SK-N-SH treated with all-trans-retinoic acid at 6 μM for 48 hours (cell line): ENCODE results near the gene CES3.

Experiments used
- ATAC-seq: fragments of 200-7000 bp; cut with Tn5 transposase; 3 replicates; pipeline ENCODE4 v1.9.1; 2020; ENCODE audit warnings: mild to moderate bottlenecking, moderate library complexity
- ARNTL ChIP-seq: fragments of 450-650 bp; formaldehyde crosslinking; IDR thresholded peaks from 2 replicates; pipeline ENCODE4 v1.5.0; 2020; ENCODE audit warnings: low read depth, mild to moderate bottlenecking, moderate library complexity, borderline replicate concordance
- BACH2 ChIP-seq: fragments of 250-450 bp; sonication (Bioruptor Pico); IDR thresholded peaks from 2 replicates; pipeline ENCODE4 v1.9.0; 2021; ENCODE audit warnings: mild to moderate bottlenecking, borderline replicate concordance
- CREB5 ChIP-seq: fragments of 250-450 bp; sonication (Bioruptor Pico); IDR thresholded peaks from 2 replicates; pipeline ENCODE4 v1.5.1; 2020; ENCODE audit warnings: low read depth, mild to moderate bottlenecking, moderate library complexity
- CSDC2 ChIP-seq: fragments of 250-450 bp; sonication (Bioruptor Pico); IDR thresholded peaks from 2 replicates; pipeline ENCODE4 v1.5.0; 2020; ENCODE audit warnings: mild to moderate bottlenecking, moderate library complexity
- GLIS3 ChIP-seq: fragments of 250-450 bp; sonication (Bioruptor Pico); IDR thresholded peaks from 2 replicates; pipeline ENCODE4 v1.5.0; 2020; ENCODE audit warnings: mild to moderate bottlenecking, moderate library complexity
- ISL1 ChIP-seq: fragments of 250-450 bp; sonication (Bioruptor Pico); IDR thresholded peaks from 2 replicates; pipeline ENCODE4 v2.1.2; 2022; ENCODE audit warnings: mild to moderate bottlenecking, moderate library complexity
- OSR1 ChIP-seq: fragments of 250-450 bp; sonication (Bioruptor Pico); IDR thresholded peaks from 2 replicates; pipeline ENCODE4 v1.8.0; 2022; ENCODE audit warnings: moderate library complexity, mild to moderate bottlenecking, inconsistent platforms
- POU6F1 ChIP-seq: fragments of 250-450 bp; sonication (Bioruptor Pico); IDR thresholded peaks from 2 replicates; pipeline ENCODE4 v1.8.0; 2021; ENCODE audit warnings: low read depth, mild to moderate bottlenecking, moderate library complexity, borderline replicate concordance
- PPARA ChIP-seq: fragments of 250-450 bp; sonication (Bioruptor Pico); IDR thresholded peaks from 2 replicates; pipeline ENCODE4 v1.5.0; 2020; ENCODE audit warnings: mild to moderate bottlenecking, borderline replicate concordance
- SNAI2 ChIP-seq: fragments of 250-450 bp; sonication (Bioruptor Pico); IDR thresholded peaks from 2 replicates; pipeline ENCODE4 v1.5.0; 2020; ENCODE audit warnings: mild to moderate bottlenecking, moderate library complexity
- TOX ChIP-seq: fragments of 250-450 bp; sonication (Bioruptor Pico); IDR thresholded peaks from 2 replicates; pipeline ENCODE4 v1.8.0; 2021; ENCODE audit warnings: mild to moderate bottlenecking, moderate library complexity, borderline replicate concordance
- TSHZ2 ChIP-seq: fragments of 250-450 bp; sonication (Bioruptor Pico); IDR thresholded peaks from 2 replicates; pipeline ENCODE4 v1.5.0; 2020; ENCODE audit warnings: mild to moderate bottlenecking, moderate library complexity
- ZC3H10 ChIP-seq: fragments of 250-450 bp; sonication (Bioruptor Pico); IDR thresholded peaks from 2 replicates; pipeline ENCODE4 v1.5.1; 2021; ENCODE audit warnings: mild to moderate bottlenecking, moderate library complexity
- ZFP30 ChIP-seq: fragments of 450-650 bp; formaldehyde crosslinking; IDR thresholded peaks from 2 replicates; pipeline ENCODE4 v1.5.0; 2022; ENCODE audit warnings: mild to moderate bottlenecking, moderate library complexity
- ZNF565 ChIP-seq: fragments of 450-650 bp; formaldehyde crosslinking; conservative IDR thresholded peaks from 2 replicates; pipeline ENCODE4 v1.5.0; 2020; ENCODE audit warnings: low read depth, mild to moderate bottlenecking, moderate library complexity

Gene CES3

GRCh38 chr16:66919569-66920298 lies 41.3 kb upstream of the CES3 start (continued):
- no peak for TF ChIP-seq TSHZ2 (CRISPR knock-in tag)
- no peak for TF ChIP-seq ZNF565 (CRISPR knock-in tag)
- TF ChIP-seq POU6F1 (CRISPR knock-in tag), result no peak
- no peak for TF ChIP-seq CSDC2 (CRISPR knock-in tag)
- no peak for TF ChIP-seq GLIS3 (CRISPR knock-in tag)
- TF ChIP-seq ISL1 (CRISPR knock-in tag), result no peak
- TF ChIP-seq BACH2, result no peak

- ATAC-seq, result peak; percentile 35
Observed at GRCh38 chr16:66920299-66920590, 40.8 kb upstream of the CES3 start.

GRCh38 chr16:66920924-66921680 lies 40.0 kb upstream of the CES3 start:
- no peak for ATAC-seq
- TF ChIP-seq ZC3H10 (CRISPR knock-in tag), result no peak
- TF ChIP-seq CSDC2 (CRISPR knock-in tag), result no peak
- no peak for TF ChIP-seq GLIS3 (CRISPR knock-in tag)
- TF ChIP-seq CREB5 (CRISPR knock-in tag), result no peak

More at GRCh38 chr16:66920299-66920590, 40.8 kb upstream of the CES3 start:
- TF ChIP-seq CSDC2 (CRISPR knock-in tag) (no peak), ISL1 (CRISPR knock-in tag) (no peak), SNAI2 (CRISPR knock-in tag) (no peak), TOX (no peak), ZNF565 (CRISPR knock-in tag) (no peak)

- TF ChIP-seq ZC3H10 (CRISPR knock-in tag) (no peak), ISL1 (CRISPR knock-in tag) (no peak), PPARA (CRISPR knock-in tag) (no peak), CSDC2 (CRISPR knock-in tag) (no peak), ARNTL (CRISPR knock-in tag) (no peak), POU6F1 (CRISPR knock-in tag) (no peak), BACH2 (no peak), OSR1 (CRISPR knock-in tag) (no peak), GLIS3 (CRISPR knock-in tag) (no peak), ZFP30 (CRISPR knock-in tag) (no peak), ZNF565 (CRISPR knock-in tag) (no peak)
- no peak for ATAC-seq
Observed at GRCh38 chr16:66921729-66922450, 39.2 kb upstream of the CES3 start.
